Measurements from ENCODE around the gene GRXCR2.

The GRXCR2 gene

DNA sequence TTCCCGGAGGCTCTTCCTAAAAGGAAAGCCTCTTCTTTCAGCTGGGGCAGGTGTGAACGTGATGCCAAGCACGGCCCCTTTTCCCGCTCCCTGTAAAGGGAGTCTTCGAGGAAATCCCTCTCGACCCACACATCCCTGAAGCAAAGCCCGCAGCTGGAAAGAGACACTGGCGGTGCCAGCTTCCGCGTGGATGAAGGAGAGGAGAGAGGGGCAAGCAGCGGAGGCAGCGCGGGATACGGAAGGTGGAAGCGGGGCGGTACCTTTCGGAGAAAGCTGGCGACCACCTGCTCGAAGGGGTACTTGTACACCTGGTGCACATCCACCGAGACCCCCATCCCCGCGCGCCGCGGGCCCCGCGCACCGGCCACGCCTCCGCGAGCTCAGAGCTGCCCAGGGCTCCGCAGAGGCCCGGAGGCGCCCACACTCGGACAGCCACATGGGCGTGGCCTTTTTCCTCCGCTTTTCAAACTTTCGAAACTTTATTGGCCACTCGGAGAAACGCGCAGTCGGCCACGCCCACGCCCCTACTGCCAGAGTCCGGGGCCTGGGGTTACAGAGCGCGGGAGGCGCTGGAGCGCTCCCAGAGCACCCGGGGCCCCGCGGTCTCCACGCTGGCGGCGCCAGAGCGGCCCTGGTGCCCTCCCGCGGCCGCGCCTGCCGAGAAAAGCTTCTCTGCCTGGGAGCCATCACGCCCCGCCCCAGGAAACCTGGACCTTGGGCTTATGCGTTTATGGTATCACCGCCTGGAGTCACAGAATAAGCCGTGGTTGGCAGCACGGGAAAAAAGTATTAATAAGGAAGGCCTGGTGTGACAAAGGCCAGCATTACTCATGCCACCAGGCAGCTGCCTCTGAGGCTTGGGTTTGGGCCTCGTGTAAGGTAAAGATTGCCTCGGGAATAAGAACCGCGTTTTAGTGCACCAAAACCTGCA is 37.6 kb downstream of the GRXCR2 start, which contains the start of gene PRELID2:
Gene PRELID2, minus strand, starts transcription at position 426 of the 931 bp plus-strand sequence. Its CDS starts 91 bp downstream, at position 335.
- FAIRE-seq: no peak

DNA sequence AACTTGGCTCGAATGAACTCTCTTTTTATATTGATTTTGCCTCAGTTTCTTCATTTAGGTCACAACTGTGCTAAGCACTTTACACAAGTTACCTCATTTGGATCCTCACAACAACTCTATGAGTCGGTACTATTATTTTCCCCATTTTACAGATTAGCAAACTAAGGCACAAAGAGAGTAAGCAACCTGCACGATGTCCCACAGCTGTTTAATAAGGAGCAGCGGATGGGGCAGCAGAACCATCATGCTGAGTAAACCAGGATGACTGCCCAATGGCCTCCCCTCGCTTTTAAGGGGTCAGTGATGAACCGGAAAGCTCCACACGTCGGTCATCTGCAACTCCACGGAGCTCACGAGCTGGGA is 38.3 kb downstream of the GRXCR2 start:
- no peak for FAIRE-seq

DNA sequence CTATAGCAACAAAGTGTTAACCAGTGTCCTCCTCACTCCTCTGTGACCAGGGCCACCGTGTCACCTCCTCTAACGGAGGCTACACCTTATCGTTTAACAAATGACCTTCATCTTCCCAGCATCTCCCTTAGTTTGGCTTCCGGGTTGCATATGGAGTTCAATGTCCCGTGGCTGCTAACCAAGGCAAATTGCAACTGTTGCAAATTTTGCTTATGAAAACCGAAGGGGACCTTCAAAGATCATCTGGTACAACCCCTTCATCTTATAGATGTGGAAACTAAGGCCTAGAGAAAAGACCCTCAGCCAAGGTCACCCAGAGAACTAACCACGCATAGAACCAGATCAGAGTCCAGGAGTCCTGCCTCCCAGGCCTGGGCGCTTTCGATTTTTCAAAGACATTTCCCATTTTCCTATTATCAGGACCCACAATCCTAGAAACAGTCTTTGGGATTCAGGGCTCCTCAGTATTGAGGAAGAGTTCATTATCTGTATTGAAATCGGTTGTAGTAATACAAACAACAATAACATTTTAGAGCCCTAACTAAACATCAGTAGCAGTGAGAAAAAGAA is 39.1 kb downstream of the GRXCR2 start:
- no peak for FAIRE-seq

DNA sequence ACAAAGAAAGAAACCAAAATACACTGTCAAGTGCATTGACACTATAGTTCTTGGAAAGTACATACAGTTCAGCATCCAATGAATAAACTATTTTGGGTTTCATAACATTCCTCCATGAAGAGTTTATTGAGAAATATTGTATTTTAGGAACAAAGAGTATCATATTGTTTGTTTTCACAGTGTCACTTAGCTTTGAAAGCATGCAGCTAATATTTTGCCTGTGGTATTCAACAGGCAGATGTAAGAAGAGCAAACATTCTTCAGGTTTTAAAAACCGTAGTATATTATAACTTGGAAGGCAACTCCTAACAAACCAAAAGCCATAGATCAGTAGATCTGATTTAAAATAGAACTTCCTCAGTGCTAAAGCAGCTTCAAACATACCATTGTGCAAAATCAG is 42.2 kb downstream of the GRXCR2 start:
- FAIRE-seq: no peak

DNA sequence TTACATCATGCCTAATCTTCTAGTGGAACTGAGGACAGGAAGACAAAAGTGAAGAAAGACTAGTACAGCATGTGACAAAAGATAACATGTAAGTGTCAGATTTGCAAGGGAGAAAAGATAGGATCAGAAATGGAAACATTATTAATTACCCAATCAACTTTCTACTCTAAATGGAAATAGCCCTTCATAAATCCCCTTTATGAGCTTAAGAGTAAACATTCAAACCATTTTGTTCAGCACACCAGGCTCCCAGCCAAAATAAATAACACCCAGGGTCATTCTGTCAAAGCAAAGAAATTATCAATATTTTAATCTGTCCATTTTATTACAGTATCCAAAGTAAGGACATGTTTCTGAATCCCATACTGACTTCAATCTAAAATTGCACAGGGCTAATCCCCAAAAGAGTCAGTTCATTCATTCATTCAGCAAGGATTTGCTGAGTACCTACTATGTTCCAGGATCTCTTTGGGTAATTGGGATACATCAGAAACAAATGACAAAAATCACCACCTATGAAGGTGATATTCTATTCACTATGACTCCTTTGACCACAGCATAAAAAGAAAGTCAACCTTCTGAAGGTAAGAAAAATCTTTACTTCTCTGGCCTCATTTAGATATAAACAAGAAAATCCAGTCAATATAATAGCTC is 43.0 kb downstream of the GRXCR2 start:
- no peak for FAIRE-seq

DNA sequence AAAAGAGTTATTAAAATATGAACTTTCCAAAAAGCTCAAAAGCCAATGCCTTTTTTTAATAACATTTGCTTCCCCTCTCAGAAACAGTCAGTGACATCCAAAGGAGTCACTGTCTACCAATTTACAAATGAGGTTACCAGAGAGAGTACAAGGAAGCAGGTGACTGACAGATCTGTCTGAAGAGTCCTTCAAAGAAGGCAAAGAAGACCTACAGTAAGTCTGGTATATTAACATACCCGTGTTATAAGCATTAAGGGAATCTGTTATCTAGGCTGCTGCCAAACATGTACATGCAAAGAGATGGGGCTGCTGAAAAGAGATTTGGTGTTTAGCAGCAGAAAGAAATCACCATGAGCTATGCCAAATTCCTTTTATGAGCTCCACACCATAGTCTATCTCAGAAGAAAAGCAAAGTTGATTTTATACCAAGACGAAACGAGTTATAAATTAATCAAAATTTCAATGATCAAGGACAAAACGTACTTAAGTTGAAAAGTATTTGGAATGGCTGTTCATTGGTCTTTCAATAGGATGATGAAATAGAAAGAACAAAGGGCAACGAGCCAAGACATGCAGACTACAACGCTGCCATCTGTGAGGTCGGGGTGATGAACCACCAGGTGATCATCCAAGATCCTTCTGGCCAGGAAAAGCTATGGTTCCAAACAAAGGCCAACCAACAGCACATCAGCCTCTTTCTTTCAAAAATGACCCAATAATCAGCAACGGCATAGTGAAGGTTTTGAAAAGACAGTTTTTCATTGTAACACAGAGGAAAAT is 45.7 kb downstream of the GRXCR2 start:
- no peak for FAIRE-seq

DNA sequence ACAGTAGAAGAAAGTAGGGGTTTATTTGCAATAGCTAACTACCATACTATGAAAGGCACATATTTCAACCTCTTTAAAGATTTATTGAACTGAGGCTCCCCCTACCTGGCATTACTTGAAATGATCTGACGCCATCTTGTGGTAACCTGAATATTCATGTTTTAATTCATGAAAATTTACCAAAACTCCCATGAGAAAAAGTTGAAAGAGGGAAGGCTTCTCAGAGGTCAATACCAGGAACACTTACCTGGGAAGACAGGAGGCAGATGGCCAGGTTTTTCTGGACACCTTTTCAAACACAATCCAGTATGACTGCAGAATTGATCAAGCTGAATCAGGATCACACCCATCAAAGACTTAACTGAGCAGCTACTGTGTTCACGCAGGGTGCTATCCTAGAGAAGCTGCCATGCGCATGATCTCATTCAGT is 47.0 kb downstream of the GRXCR2 start:
- FAIRE-seq: no peak

DNA sequence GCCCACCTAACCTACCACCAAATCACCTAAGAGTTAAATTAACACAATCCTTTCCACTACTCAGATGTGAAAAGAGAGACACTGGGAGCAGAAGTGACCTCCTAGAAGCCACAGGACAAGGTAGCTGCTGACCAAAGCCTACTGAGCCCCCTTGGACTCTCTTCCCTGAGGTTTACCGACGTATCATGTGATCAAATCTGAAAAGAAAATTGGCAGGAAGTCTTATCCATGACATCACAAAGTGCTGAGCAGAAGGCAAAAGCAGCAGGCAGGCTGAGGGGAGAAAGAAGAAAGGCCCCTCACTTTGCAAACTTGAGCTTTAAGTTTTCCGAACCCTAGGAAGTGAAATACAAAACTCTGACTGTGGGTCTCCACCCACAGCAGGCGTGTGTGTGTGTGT is 48.8 kb downstream of the GRXCR2 start:
- FAIRE-seq: no peak

DNA sequence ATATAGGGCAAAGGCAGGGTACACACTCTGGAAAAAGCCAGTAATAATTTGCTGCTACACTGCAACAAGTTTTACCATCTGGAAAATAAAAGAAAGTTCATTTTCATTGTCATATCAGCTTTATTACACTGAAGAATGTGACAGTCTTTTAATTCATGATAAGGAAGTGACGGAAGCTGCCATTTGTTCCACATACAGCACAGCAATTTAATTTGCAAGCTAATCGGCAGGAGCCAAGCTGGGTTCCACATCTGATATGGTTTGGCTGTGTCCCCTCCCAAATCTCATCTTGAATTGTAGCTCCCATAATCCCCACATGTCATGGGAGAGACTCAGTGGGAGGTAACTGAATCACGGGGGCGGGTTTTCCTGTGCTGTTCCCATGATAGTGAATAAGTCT is 54.2 kb downstream of the GRXCR2 start:
- no peak for FAIRE-seq

DNA sequence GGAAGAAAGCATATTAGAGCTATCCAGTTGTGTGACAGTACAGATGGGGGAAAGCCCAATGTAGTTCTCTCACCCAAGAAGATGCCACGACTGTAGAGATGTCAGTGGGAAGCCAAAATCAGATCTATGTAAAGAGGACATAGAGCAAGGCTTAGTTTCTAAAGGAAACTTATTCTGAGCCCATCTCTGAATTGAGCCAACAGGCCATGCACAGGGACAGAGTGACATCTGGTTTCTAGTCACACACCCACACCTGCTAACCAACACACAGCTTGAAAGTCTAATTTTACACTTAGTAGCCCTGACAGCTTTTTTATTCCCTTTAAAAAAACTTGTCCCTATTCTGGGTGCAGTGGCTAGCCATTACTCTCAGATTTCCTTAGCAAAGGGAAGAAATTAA is 59.9 kb downstream of the GRXCR2 start:
- no peak for FAIRE-seq

DNA sequence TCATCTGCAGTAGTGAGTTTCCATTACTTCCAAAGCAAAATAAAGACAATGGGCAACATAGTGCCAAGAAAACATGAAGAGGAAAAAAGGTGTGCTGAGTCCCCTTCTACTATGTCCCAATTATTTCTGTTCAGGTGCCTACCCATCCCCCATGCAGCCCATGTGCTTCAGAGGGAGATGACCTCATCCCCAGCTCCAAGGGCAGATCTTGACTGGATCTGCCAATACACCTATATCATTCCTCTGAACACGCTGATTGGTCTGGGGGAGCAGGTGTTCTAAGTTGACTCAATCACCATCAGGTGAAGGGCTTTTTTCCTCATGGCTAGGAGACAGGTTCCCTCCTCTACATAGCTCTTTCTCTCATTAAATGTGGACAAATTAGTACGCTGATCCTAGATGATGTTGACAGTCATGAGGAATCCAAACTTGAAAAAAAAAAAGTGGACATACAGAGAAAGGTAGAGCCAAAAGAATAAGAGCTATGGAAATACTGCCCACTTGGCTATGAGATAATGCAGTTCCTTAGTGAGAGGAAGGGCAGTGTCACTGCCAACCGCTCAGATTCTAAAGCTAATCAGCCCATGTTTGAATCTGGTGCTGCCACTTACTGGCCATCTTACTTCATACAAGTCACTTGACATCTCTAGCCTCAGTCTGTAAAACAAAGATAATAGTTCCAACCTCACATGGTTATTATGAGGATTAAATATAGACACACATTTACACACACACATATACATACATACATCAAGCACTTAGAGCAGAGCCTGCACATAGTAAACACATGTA is 60.8 kb downstream of the GRXCR2 start:
- FAIRE-seq: no peak

Measured in colon (tissue), 2 donors.